M059J (cell line): Measurements from ENCODE around the gene CTU2. TPM values are rescaled to one million over a fixed set of nuclear protein-coding genes. Genes with fewer than 3 reads are reported as not detected.
A peak's percentile ranks its signal among the peaks of the same experiment; 100 is the strongest.

Source experiments
- DNase-seq: peaks from one replicate; pipeline ENCODE4 v3.0.0-alpha.2; 2012; ENCODE audit warnings: low read depth
- total RNA-seq: library from RNA; depleted of rRNA; stranded (reverse); fragments of >200 nt; shearing (Covaris generic); gene quantifications from 2 replicates; pipeline ENCODE4 v1.2.3, GENCODE V29; 2014

CTU2 gene
- total RNA-seq, 1 experiment from 2014 or later = 16.2 TPM

DNA sequence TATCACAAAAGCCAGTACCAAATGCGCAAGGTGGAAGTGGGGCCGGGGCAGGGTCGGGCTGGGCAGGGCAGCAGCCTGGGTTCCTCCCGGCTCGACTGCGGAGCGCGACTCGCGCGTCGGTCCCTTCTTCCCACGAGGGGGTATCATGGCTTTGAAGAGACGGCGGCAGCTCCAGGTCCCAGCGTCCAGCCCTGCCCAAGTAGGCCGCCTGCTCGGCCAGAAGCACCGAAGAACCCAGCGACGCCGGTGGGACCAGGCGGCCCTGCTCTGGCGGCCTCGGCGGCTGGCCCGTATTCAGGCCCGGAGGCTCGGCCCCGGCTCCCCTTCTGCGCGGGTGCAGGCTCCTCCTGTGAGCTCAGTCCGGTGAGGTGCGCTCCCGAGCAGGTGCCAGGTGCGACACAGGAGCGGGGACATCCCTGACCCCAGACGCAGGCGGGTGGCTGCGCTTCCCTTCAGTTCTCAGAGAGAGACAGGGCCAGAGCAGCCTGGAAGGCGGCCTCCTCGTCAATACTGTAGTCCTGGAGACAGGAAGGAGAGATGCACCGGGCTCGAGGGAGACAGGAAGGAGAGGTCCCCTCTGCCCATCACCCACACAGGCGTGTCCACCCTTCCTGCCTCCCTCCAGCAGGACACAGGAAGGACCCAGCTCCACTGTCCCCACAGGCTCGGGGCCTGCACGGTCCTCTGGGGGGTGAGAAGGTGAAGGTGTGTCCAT lies 9.0 kb upstream of the CTU2 start:
- no peak for DNase-seq

DNA sequence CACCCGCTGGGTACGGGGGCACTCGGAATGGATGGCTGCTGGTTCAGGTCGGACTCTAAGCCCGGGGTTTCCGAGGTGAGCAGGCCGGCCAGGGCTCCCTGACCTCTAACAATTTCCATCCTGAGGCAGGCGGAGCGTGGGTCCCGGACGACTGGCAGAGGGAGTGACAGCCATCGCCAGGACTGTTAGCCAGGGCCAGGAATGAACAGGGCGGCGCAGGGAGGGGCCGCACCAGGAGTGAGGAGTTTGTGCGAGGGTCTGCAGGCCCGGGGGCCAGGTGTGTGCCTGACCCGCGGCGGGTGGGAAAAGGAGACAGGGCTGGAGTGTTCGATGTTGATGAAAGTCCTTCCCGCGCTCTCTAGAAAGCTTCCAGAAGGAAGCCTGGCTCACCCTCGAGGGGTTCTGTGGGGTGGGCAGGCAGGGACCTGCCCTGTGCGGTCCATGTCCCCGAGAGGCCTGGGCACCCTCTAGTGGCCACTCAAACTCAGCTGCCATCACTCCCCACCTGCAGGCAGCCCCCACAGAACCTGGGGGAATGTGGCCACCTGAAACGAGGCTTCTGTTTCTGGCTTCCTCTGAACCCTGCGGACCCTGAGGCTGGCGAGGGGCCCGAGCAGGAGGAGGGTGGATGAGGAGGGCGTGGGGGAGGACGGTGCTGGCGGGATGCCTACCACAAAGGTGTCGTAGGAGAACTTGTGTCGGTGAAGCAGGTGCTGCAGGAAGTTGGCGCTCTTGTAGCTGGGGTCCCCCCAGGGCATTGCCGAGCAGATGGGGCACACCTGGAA lies 8.3 kb upstream of the CTU2 start:
- DNase-seq = no peak

GRCh38 chr16:88698646-88699045 lies 7.7 kb upstream of the CTU2 start:
- DNase-seq = no peak

DNA sequence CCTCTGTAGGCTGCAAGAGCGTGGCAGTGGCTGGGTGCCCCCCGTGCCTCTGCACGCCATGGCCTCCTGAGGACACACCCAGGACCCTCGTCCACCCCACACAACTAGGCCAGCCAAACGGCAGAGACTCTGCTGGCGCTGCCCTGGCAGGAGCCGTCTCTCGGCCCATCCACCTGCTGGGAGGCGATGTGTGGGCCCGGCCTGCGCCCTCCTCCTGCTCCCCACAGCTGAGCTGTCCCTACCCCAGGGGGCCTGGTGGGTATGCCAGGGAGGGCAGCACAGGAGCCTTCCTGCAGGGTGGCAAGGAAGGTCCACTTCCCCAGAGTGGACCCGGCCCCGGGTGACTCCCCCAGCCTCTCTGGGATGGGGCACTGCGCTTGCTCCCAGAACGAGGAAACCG lies 7.1 kb upstream of the CTU2 start:
- no peak for DNase-seq

DNA sequence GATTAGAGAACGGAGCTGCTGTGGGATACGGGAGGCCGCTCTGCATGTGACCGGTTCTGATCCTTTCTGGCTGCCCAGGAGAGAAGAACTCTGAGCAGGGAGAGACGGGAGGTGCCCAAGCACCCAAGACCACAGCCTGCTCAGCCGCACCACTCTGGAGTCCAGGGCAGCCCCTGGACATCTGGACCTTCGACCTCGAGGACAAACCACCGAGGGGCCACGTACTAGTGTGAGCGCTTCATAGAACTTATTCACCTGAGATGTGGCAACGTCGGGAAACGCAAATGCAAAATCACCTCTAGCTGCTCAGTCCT lies 6.0 kb upstream of the CTU2 start:
- DNase-seq = no peak

GRCh38 chr16:88700636-88701482 lies 5.4 kb upstream of the CTU2 start:
- DNase-seq = peak; percentile 49

DNA sequence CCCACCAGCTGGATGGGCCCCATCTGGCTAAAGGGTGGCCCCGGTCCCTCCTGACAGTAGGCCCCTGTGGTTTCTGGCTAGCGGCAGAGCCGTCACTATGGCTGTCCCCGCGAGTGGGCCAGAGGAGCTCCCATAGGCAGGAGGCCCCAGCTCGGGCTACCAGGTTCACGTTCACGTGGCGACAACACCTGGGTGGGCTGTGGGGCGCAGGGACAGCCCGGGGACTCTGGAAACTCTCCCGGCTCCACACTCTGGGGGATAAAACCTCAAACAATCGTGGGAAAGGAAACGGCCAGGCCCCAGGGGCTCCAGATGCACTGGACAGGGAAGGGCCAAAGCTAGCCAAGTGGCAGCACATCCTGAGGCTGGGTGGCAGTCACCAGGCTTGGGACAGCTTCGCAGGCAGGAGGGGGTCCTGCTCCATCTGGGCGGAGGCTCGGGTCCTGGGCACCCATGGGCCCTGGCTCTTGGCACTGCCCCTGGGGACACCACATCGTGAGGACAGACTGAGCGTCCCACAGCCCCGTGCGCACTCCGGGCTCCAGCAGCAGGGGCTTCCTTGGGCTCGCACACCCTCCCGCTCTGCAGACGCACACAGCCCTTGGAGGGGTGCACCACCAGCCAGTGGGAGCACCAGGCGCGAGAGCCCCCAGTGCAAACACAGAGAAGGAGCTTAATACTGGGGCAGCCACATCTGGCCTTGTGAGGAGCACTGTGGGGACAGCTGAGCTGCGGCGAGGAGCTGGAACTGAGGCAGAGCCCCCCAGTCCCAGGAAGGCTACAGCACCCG lies 4.5 kb upstream of the CTU2 start:
- DNase-seq = no peak

- DNase-seq = no peak
These were observed 3.7 kb upstream of the CTU2 start for GRCh38 chr16:88702371-88703210.

DNA sequence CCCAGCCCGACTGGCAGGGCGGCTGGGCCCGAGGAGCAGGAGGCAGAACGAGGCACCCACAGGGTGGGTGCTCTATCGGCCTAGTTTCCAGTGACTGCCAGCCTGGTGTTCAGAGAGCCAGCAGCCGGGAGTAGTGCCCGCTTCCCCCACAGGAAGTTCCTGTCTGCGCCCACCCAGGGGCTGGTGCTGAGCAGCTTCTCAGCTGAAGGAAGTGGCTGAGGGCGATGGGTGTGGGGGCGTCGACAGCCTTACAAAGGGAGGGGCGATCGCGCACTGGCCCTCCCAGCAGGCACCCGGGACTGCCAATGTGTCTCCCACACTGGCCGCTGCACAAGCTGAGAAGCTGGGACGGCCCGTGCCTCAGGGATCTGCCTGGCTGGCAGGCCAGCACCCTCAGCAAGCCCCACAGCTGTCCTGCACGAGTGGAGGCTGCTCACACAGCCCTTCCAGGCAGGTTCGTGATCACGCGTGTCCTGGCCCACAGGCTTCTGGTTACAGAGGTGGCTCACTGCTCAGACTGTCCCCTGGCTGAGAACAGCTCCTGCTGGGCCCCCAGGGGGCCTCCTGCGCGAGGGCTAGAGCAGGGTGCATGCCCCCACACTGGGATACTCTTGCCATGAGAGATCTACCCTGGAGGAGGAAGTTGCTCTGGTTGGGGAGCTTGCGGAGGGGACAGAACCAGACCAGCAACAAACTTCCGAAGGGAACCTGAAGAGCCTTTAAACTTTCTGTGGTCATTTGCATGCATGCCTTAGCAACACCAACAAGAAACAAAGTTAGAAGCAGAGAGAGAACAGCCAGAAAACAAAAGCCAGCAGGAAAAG lies 2.6 kb upstream of the CTU2 start:
- DNase-seq = no peak

GRCh38 chr16:88705076-88705684 lies 1.1 kb upstream of the CTU2 start:
- DNase-seq = peak; percentile 12

GRCh38 chr16:88705801-88706228 lies 488 bp upstream of the CTU2 start:
- no peak for DNase-seq

- no peak for DNase-seq
These were observed 893 bp downstream of the CTU2 start for GRCh38 chr16:88706965-88707826.

GRCh38 chr16:88710556-88710955 lies 4.3 kb downstream of the CTU2 start:
- no peak for DNase-seq

DNA sequence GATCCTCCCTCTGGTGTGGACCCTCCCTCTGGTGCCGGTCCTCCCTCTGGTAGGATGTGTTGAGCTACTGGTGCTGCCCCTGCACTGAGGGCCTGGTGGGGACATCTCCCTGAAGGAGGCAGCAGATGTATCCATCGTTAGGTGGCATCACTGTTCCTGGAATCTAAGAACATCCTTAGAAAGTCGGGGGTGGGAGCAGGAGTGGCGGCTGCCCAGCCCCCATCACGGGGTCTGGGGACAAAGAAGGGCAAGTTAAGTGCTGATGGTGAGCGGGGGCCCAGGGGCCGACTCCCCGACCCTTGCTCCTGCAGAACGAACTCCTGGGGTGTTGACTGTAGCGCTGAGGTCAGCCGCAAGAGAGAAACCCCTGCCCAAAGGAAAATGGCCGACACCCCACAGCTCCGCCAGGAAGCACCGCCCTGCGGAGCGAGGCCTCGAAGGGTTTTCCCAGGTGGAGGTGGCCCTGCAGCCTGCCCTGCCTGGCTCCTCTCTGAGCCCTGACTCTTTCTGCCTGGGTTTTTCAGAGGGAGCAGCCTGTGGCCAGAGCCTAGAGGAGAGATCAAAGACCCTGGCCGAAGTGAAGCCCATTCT lies 5.5 kb downstream of the CTU2 start:
- DNase-seq = no peak

- DNase-seq = no peak
These were observed 6.2 kb downstream of the CTU2 start for GRCh38 chr16:88712362-88712979.

- no peak for DNase-seq
These were observed 6.8 kb downstream of the CTU2 start for GRCh38 chr16:88713054-88713453.

- DNase-seq = peak; percentile 32
These were observed 7.5 kb downstream of the CTU2 start for GRCh38 chr16:88713568-88714419.
